GM19099 (cell line): ENCODE data around the gene ADRA2B.

Source experiments
- POLR2A ChIP-seq: IDR thresholded peaks from 3 replicates; pipeline ENCODE4 v1.6.1; 2011; ENCODE audit warnings: low read depth; ENCODE audit not compliant: insufficient read length; ENCODE audit errors: extremely low read depth

The ADRA2B gene

GRCh38 chr2:96097951-96098823 is 18.2 kb downstream of the ADRA2B start:
- no peak for TF ChIP-seq POLR2A

DNA sequence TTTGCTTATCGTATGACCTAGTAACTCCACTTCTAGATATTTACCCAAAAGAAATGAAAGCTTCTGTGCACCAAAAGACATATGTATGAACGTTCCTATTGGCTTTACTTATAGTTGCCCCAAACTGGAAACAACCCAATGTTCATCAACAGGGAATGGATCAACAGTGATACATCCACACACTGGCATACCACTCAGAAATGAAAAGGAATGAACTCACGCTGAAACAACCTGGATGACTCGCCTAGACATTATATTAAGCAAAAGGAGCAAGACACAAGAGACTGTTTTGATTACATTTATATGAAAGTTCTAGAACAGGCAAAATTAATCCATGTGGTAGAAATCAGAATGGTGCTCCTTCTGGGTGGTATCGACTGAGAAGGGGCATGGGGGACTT is 18.9 kb downstream of the ADRA2B start:
- no peak for TF ChIP-seq POLR2A

DNA sequence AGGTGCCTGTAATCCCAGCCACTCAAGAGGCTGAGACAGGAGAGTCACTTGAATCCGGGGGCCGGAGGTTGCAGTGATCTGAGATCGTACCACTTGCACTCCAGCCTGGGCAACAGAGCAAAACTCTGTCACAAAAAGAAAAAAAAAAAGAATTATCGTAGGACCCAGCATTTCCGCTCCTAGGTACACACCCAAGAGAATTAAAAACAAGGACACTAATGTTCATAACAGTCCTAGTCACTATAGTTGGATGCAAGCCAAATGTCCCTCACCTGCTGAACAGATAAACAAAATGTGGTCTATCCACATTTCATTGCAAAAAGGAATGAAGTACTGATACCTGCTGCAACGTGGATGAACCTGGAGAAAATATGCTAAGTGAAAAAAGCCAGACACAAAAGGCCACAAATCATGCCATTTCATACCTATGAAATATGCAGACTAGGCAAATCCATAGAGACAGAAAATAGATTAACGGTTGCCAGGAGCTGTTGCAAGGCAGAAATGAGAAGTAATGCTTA is 21.2 kb downstream of the ADRA2B start:
- no peak for TF ChIP-seq POLR2A

DNA sequence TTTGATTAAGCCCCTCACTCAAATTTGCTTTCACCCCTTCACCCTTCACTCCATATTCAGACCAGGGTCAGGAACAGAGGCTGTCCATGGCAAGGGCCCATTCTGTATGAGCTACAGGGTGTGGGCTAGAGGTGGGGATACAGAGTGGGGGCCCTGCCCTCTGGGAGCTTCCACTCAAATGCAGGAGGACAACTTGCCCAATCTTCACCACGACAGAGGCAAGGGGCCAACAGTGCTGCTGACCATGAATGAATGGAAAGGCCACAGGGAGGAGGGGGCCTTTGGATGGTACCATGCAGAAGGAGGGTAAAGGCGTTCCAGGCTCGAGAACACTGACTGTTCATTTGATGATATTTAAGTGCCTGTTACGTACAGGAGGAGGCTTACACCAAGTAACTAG is 22.8 kb downstream of the ADRA2B start:
- no peak for TF ChIP-seq POLR2A

DNA sequence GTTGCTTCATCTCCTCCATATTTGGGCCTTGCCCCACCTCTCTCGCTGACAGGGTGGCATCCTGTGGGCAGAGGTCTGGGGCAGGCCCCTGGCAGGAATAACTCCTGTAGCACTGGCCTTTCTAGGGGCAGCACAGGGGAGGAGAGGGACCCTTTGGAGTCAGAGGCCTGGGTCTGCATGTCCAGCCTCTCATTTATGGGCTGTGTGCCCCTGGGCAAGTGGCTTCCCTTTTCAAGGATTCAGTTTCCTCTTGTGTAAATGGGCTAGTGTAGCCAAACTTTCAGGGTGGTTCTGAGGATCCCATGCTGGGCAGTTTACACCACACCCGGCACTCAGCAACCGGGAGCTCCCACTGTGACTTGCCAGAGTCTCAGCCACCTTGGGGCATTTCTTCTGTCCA is 23.4 kb downstream of the ADRA2B start:
- no peak for TF ChIP-seq POLR2A

DNA sequence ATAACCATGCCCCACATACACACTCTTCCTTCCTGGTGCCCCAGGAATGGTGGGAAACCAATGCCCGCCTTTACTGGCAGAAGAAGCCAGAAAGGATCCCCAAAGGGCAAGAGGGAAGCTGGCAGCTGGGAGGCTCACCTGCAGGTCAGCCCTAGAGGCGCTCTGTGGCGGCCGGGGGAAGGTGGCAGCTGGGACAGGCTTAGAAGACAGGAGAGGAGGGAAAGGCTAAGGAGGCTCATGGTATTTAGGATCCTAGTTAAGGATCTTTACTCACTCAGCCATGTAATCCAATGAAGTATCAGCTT is 23.8 kb downstream of the ADRA2B start:
- TF ChIP-seq POLR2A = no peak

GRCh38 chr2:96091711-96092572 is 24.4 kb downstream of the ADRA2B start:
- TF ChIP-seq POLR2A = no peak

- no peak for TF ChIP-seq POLR2A
These were observed 25.1 kb downstream of the ADRA2B start for GRCh38 chr2:96091141-96091710.

GRCh38 chr2:96090196-96090926 is 26.0 kb downstream of the ADRA2B start:
- no peak for TF ChIP-seq POLR2A

GRCh38 chr2:96089356-96090195 is 26.8 kb downstream of the ADRA2B start:
- no peak for TF ChIP-seq POLR2A

GRCh38 chr2:96088340-96089335 is 27.7 kb downstream of the ADRA2B start:
- TF ChIP-seq POLR2A = no peak

GRCh38 chr2:96087130-96087529 is 29.2 kb downstream of the ADRA2B start:
- no peak for TF ChIP-seq POLR2A
